Kidney (tissue), 14 donors: ENCODE measurements around the gene C3orf22. TPM values are rescaled to one million over a fixed set of nuclear protein-coding genes. Genes with fewer than 3 reads are reported as not detected.

Source experiments
- DNase-seq, 5 donors: peaks; one replicate each; pipeline ENCODE4 v3.0.0-alpha.2; 2013 to 2020
- FAIRE-seq: peaks from 2 replicates; lab custom pipeline; 2012; peaks lifted over from hg19 to GRCh38; lab: Jason Lieb, UNC
- H3K27ac ChIP-seq, 2 donors: one replicate each; pipeline ENCODE4 v1.7.0; 2013; ENCODE audit warnings: low read depth in 2 of 2, low read length in 2 of 2, inconsistent platforms in 1 of 2
- H3K27me3 ChIP-seq: one replicate; pipeline ENCODE4 v1.7.1; 2013; ENCODE audit warnings: low read length, inconsistent platforms; ENCODE audit not compliant: control insufficient read depth, insufficient read depth
- H3K36me3 ChIP-seq, 3 donors: one replicate each; pipeline versions ENCODE4 v1.7.0 to v1.7.1; 2013; ENCODE audit warnings: low read length in 3 of 3, control low read depth in 1 of 3, inconsistent platforms in 1 of 3; ENCODE audit not compliant: insufficient read depth in 3 of 3, control insufficient read depth in 2 of 3
- H3K4me1 ChIP-seq, 3 donors: one replicate each; pipeline versions ENCODE4 v1.7.0 to v1.7.1; 2013; ENCODE audit warnings: low read length in 3 of 3, inconsistent platforms in 1 of 3, low read depth in 1 of 3; ENCODE audit not compliant: control insufficient read depth in 2 of 3, insufficient read depth in 2 of 3
- H3K4me3 ChIP-seq, 3 donors: one replicate each; pipeline versions ENCODE4 v1.7.0 to v1.8.1; 2013; ENCODE audit warnings: low read length in 3 of 3, control low read depth in 1 of 3, inconsistent platforms in 1 of 3
- H3K9ac ChIP-seq, 3 donors: one replicate each; pipeline versions ENCODE4 v1.7.0 to v1.7.1; 2013; ENCODE audit warnings: low read length in 3 of 3, control low read depth in 1 of 3, inconsistent platforms in 1 of 3
- H3K9me3 ChIP-seq, 3 donors: one replicate each; pipeline versions ENCODE4 v1.7.0 to v1.7.1; 2013; ENCODE audit warnings: low read length in 3 of 3, control low read depth in 1 of 3, inconsistent platforms in 1 of 3; ENCODE audit not compliant: control insufficient read depth in 2 of 3, insufficient read depth in 1 of 3
- intact Hi-C: fragments of 100-400 bp; cut with DNase I; formaldehyde crosslinking; loops from one replicate; pipeline ENCODE4 v1.11.1; 2022
- polyA plus RNA-seq: library from polyadenylated mRNA; stranded (reverse); fragments of 350-450 nt; fragmentation: Illumina TruSeq; extraction: RNeasy Lipid Tissue Mini Kit (QIAGEN cat#74804); gene quantifications from one replicate; pipeline ENCODE4 v1.2.3, GENCODE V29; 2014; ENCODE audit warnings: low read depth, low replicate concordance; ENCODE audit not compliant: insufficient read depth
- total RNA-seq: library from RNA; stranded (reverse); fragmentation: NEBNext Ultra II Directional; extraction: Animal tissue kit (Norgen Biotek cat#: 25700); gene quantifications from one replicate; pipeline ENCODE4 v1.2.1, GENCODE V29; 2021
- TF ChIP-seq, protein P1 (sequence below): IDR thresholded peaks from 3 replicates; pipeline ENCODE4 v1.5.1; 2012; ENCODE audit warnings: mild to moderate bottlenecking, moderate library complexity, borderline replicate concordance; ENCODE audit not compliant: insufficient read depth; ENCODE audit errors: extremely low read depth
- donor health status: control.
- donor health status: control.
- donor health status: control.
- donor health status: control.
- donor health status: control.
- donor health status: DM: yes; HTN: yes; CAD: no.
- donor health status: Normal renal cell carcinoma (clear cell type).

C3orf22 gene
- total and polyA plus RNA-seq, 2 donors from 2014 or later = not detected

DNA sequence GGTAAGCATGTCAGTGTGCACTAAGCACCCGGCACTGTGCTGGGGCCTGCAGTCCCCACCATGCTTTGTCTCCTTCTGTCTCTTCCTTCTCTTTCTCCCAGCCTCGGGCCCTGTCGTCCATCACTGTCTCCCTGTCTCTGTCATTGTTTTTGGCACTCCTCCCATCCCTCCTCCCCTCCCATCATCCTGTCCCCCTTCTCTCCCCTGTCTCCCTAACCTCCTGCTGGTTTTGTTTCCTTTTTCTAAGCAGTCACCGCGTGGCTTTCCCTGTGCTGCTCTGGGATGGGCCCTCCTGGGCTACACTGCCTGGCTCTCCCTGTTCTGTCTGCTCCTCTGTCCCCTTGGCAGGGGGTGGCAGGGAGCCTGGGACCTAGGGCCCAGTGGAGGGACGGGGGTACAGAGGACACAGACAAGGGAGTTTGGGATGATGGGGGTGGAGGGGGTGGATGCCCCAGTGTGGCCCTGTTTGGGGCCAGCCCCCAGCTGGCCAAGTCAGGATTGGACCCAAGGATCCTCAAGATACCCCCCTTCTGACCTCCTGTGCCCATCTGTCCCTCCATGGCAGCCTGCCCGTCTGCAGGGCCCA is 29.1 kb downstream of the C3orf22 start:
- no peak overlapping the region for H3K27ac ChIP-seq
- FAIRE-seq (no peak), DNase-seq (peak in 1 of 5 donors; percentile 46)
- intact Hi-C loops = no loop called here
- no peak overlapping the region for H3K9ac ChIP-seq
- peaks cover 0 to 6% (median 4%) of the 10 kb centered on the region in 3 donors for H3K4me1 ChIP-seq
- H3K27me3 ChIP-seq = no peaks in the 10 kb centered on the region
- H3K9me3 ChIP-seq = no peaks in the 10 kb centered on the region
- TF ChIP-seq, protein P1, sequence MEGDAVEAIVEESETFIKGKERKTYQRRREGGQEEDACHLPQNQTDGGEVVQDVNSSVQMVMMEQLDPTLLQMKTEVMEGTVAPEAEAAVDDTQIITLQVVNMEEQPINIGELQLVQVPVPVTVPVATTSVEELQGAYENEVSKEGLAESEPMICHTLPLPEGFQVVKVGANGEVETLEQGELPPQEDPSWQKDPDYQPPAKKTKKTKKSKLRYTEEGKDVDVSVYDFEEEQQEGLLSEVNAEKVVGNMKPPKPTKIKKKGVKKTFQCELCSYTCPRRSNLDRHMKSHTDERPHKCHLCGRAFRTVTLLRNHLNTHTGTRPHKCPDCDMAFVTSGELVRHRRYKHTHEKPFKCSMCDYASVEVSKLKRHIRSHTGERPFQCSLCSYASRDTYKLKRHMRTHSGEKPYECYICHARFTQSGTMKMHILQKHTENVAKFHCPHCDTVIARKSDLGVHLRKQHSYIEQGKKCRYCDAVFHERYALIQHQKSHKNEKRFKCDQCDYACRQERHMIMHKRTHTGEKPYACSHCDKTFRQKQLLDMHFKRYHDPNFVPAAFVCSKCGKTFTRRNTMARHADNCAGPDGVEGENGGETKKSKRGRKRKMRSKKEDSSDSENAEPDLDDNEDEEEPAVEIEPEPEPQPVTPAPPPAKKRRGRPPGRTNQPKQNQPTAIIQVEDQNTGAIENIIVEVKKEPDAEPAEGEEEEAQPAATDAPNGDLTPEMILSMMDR = no peak
- H3K4me3 ChIP-seq = no peak overlapping the region
- no peaks in the 10 kb centered on the region for H3K36me3 ChIP-seq

DNA sequence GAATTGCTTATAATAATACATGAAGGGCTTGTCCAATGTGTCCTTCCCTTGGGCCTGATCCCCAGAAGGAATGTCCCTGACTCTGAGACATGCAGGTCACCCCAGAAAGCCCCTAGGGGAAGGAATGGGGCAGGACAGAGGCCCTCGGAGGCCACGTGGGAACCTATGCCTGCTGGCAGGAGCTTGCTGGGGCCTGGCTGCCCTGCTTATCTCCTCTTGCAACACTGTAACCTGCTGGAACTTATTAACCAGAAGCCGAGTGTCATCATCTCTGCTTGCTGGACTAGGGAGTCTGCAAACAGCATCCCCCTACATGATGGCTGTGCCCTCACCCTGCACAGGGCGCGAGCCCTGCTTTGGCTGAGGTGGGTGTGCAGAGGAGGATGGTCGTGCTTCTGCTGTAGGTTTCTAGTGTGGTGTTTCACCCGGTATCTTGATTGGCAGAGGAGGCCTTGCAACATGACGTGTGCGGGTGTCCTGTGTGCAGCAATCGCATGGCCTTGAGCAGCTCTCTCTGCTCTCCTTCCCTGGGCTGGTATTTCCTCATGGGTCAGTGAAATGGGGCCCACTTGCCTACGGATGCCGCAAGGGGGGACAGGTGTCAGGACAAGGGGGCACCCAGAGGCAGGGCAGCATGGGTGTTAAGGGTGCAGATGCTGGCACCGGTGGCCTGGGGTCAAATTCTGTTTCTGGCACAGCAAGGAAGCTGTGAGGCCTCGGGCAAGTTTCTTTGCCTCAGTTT is 29.8 kb downstream of the C3orf22 start:
- intact Hi-C loops = no loop called here
- Histone ChIP-seq H3K27me3 (no peaks in the 10 kb centered on the region), H3K4me3 (no peak overlapping the region), H3K4me1 (peaks cover 0 to 6% (median 4%) of the 10 kb centered on the region in 3 donors), H3K9ac (no peak overlapping the region), H3K36me3 (no peaks in the 10 kb centered on the region), H3K9me3 (no peaks in the 10 kb centered on the region), H3K27ac (no peak overlapping the region)
- DNase-seq (peak; percentile 46 to 72 (median 62)), FAIRE-seq (no peak)
- TF ChIP-seq, protein P1 = no peak

DNA sequence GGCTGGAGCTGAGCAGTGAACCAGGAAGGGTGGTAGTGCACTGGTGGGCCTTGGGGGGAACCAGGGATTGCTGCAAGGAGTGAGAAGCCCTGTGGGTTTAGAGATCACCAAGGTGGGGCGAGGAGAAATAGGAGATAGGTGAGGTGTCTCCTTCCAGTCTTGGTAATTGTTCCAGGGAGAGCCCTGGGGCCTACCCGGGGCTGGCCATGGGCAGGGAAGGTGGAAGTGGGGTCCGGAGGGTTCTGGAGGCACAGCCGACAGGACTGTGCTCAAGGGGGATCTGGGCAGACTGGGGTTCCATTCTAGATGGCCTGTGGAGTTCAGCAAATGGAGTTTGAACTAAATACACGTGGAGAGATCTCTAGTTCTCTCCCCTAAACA is 30.3 kb downstream of the C3orf22 start:
- no peak overlapping the region for H3K4me3 ChIP-seq
- no peaks in the 10 kb centered on the region for H3K36me3 ChIP-seq
- peaks cover 3% of the 10 kb centered on the region for H3K27me3 ChIP-seq
- H3K4me1 ChIP-seq = peaks cover 0 to 9% (median 4%) of the 10 kb centered on the region in 3 donors
- FAIRE-seq (no peak), DNase-seq (peak in 1 of 5 donors; percentile 43)
- TF ChIP-seq, protein P1 = no peak
- H3K9me3 ChIP-seq = no peaks in the 10 kb centered on the region
- H3K9ac ChIP-seq = no peak overlapping the region
- intact Hi-C loops = no loop called here
- no peak overlapping the region for H3K27ac ChIP-seq
